Measurements from ENCODE around the gene TIGD3.

DNA sequence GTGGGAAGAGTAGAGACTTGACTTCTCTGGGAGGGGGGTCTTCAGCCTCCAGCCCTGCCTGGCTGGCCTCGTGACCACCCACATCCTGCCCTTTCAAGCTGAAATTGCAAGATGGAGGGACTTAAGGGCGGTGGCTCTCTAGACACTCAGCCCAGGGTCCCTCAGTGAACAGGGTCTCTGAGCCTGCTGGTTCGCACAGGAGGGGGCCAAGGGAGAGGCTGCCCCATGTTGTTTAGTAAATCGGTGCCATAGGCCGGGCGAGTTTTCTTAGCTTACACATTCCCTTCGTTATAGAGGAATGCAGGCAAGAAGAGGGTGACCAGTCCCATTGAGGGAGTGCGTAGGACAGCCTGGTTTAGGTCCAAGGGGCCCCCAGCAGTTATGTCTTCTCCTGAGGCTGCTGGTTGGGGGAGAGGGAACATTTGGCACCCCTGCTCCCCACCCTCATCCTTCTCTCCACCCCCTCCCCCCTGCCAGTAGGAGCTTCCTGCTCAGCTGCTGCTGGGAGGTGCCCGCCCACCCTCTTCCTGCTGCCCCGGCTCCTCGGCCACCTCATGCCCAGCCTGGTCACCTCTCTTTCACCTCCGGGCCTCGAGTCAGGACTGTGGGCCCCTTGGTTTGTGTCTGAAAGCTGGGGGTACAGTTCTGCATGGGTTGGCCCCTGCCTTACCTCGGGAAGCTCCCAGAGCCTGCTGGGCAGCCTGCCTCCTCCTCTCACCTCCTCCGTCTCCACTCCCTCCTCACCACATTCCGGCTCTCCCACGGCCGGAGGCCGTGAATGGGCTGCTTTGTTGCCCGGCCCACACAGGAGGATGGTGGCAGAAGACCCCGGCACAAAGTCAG lies 35.8 kb downstream of the TIGD3 start:
- TF ChIP-seq, protein P1, sequence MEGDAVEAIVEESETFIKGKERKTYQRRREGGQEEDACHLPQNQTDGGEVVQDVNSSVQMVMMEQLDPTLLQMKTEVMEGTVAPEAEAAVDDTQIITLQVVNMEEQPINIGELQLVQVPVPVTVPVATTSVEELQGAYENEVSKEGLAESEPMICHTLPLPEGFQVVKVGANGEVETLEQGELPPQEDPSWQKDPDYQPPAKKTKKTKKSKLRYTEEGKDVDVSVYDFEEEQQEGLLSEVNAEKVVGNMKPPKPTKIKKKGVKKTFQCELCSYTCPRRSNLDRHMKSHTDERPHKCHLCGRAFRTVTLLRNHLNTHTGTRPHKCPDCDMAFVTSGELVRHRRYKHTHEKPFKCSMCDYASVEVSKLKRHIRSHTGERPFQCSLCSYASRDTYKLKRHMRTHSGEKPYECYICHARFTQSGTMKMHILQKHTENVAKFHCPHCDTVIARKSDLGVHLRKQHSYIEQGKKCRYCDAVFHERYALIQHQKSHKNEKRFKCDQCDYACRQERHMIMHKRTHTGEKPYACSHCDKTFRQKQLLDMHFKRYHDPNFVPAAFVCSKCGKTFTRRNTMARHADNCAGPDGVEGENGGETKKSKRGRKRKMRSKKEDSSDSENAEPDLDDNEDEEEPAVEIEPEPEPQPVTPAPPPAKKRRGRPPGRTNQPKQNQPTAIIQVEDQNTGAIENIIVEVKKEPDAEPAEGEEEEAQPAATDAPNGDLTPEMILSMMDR (optimal IDR thresholded peaks at IDR 0.05 in 1 of 3, IDR thresholded peaks at IDR 0.05 in 1 of 3, conservative IDR thresholded peaks at IDR 0.05 in 1 of 3; ENCODE audit: extremely low read depth in 1 of 3, insufficient read depth in 2 of 3, low read length in 3 of 3): no peak
- TF ChIP-seq EZH2 (IDR thresholded peaks at IDR 0.05; ENCODE audit: low read length): no peak
